Hematopoietic multipotent progenitor cell treated with erythropoietin and hydrocortisone succinate and interleukin-3 and kit ligand, for 17 days (in vitro differentiated cells): Measurements from ENCODE around the gene DOLK.

Source experiments
- DNase-seq: peaks from one replicate; pipeline ENCODE4 v3.0.0-alpha.2; 2015; ENCODE audit warnings: low spot score

The DOLK gene

DNA sequence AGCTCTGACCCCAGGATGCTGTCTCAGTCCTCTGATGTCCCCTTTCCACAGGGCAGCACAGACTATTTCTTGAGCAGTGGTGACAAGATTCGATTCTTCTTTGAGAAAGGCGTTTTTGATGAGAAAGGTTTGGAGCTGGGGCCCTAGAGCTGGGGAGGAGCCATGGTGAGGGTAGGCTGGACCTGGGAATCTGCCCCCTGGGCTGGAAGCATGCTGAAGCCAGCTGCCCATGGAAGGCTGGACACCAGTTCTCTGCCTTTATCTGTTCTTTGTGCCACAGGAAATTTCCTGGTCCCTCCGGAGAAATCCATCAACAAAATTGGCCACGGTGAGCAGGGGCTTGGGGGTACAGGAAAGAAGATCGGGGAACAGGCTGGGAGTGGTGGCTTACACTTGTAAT is 13.7 kb downstream of the DOLK start:
- DNase-seq, result no peak

DNA sequence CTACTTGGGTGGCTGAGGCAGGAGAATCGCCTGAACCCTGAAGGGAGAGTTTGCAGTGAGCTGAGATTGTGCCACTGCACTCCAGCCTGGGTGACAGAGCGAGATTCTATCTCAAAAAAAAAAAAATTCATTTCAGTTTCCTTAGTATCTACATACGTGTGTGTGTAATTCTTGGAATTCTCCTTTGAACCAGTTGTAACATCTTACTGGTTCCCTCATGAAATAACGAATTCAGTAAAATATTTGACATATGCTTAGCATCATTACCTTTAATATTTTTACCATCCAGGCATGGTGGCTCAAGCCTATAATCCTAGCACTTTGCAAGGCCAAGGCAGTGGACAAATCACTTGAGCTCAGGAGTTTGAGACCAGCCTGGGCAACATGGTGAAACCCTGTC is 17.8 kb downstream of the DOLK start:
- DNase-seq, result no peak

DNA sequence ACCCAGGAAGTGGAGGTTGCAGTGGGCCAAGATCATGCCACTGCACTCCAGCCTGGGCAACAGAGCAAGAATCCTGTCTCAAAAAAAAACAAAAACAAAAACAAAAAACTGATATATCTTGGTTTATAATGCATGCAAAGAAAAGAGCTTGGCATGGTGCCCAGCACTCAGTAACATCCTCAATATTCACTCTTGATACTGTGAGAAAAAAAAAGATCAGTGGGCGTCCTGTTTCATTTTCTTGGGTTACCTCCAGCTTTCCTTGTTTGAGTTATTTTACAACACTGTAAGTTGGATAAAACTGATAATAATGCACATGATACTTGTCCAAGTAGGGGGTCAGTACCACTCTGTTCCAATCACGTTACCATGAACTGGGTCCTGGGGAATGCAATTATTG is 18.8 kb downstream of the DOLK start:
- no peak for DNase-seq

DNA sequence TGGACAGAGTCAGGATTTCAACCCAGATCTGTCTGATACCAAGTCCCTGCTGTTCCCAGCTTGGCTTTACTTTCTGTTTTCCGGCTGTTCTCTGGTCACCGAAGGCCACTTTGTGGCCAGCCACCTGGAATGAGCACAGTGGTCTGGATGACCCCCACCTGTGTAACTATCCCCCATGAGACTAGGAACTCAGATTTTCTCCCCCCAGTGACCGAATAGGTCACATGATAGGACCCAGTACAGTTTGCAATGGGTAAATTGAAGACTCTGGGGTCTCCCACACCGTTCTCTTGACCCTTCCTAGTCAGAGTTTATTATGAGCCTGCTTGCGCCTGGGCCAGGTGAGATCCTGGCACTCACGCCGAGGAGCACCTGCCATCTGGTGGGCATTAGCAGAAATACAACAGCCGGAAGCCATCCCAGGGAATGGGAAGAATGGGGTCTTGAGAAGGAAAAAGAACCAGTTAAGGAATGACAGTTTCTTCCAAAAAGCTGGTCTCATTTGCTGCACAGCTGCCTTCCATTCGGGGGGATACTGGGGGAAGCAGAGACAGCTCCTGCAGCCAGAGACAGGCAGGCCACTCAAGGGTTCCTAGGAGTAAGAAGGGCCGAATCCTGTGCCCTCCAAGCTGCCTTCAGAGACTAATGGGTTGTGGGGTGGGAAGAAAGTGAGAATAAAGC is 19.5 kb downstream of the DOLK start:
- DNase-seq, result peak; percentile 80

DNA sequence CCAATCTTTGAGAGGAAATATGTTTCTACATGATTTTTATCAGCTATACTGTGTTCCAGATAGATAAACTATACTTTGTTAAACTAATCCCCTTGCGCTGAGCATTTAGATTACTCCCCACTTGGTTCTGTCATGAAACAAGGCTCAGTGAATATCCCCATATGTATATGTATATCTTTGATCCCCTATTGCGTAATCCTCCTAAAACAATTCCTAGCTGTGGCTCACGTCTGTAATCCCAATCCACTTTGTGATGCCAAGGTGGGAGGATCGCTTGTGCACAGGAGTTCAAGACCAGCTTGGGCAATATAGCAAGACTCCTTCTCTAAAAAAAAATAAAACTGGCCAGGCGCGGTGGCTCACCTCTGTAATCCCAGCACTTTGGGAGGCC is 23.9 kb downstream of the DOLK start:
- no peak for DNase-seq

DNA sequence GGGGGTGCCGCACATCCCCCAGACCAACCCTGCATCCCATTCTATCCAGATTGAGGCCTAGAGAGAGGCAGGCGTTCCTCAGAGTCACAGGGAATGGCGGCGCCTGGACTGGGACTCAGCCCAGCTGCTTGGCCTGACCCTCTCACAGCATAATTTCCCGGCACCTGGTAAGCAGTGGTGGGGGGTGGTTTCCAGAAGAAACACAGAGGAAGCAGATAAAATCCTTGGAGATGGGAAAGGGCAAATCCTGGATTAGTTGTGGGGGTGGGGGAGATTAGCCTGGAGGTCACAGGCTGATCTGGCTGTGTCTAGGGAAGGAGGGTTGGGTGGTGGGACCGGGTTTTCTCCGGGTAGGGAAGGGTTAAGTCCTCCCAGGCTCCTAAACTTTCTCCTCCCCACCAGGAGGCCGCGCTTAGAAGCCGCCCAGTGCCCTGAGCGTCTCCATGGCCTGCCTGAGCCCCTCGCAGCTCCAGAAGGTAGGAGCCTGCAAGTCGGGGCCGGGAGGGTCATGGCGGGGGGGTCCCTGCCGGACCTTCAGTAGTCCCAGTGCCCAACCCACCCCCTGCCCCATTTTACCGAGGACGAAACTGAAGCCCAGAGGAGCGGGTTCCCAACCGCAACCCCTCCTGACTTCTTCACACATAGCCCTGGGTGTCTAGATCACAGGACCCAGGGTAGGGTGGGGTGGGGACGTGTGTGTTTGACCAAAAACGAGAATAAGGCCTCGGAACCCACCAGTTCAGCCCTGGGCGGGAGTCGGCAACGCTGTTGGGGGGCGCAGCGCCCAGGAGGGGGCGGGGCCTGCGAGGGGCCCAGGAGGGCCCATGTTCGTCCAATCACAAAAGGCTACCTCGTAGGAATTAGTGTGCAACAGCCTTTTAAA is 25.3 kb downstream of the DOLK start:
- DNase-seq, result no peak

DNA sequence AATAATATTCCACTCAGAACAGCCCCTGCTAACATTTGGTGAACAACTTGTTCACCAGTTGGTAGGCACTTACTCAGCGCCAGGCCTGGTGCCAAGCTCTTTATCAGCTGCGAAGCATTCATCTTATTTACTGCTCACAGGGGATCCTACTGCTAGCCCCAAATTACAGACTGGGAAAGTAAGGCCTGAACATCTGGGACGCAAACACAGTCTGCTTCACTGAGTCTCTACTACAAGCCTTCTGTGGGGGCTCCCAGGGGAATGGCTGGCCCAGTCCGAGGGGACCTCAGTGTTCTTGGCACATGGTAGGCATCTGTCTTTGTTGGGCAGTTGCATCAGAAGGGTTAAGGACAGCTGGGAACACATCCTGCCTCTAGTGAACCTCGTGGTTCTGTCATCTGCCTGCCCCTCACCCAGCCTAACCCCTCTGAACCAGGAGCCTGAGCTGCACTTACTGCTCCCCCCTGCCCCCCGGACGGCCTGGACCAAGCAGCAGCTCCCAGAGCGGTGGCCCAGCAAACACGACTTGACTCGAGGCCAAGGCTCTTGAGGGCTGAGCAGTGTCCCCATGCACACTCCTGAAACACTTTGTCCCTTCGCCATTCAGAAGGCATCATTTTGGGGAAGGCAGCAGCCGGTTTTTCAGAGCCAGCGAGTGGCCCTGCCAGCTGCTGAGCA is 26.9 kb downstream of the DOLK start, which contains the start of gene PHYHD1:
Gene PHYHD1, plus strand, starts transcription at position 602 of the 678 bp plus-strand sequence. CDS start 1,342 bp downstream, outside the sequence.
- peak; percentile 93 for DNase-seq

DNA sequence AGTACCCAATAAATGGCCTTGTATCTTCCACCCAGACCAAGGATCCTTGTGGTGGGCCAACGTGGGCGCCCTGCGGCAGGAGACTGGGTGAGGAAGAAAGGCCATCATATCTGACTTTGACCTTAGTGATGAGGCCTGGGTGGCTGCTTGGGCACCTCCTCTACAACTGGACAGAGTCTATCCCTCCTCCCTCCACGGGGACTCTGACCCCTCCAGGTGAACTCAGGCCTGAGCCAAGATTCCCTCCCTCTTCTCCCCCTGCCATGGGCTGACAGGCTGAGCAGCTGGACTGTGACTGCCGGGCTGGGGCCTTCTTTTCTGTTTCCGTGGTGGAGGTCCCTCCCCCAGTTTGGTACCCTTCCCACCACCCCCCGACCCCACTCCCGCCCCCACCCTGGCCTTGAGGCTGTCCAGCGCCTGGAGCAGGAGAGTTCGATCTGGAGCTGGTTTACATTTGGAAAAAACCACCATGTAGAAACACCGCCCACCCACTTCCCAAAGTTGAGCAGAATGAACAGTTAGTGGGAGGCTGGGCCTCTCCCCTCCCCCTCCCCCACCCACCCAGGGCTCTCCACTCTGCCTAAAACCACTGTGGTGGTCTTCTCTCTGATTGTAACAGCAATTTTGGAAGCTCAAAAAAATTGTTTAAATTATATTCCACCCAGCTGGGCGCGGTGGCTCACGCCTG is 27.9 kb downstream of the DOLK start:
- no peak for DNase-seq

DNA sequence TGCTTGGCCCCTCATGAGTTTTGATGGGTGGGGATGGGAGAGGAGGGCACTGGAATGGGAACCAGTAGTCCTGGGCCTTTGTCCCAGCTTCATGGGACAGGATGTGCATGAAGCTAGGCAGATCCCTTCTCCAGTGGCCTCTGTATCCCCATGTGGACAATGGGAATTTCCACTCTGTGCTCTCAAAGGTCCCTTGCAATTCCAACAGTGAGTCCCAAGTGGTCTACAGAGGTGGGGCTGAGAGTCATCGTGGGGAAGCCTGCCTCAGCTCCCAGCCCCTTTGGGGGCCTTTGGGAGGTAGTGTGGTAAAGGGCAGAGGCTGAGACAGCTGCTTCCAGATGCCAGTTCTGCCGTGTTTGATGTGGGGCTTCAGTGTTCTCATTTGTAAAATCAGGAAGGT is 28.5 kb downstream of the DOLK start:
- DNase-seq, result no peak

DNA sequence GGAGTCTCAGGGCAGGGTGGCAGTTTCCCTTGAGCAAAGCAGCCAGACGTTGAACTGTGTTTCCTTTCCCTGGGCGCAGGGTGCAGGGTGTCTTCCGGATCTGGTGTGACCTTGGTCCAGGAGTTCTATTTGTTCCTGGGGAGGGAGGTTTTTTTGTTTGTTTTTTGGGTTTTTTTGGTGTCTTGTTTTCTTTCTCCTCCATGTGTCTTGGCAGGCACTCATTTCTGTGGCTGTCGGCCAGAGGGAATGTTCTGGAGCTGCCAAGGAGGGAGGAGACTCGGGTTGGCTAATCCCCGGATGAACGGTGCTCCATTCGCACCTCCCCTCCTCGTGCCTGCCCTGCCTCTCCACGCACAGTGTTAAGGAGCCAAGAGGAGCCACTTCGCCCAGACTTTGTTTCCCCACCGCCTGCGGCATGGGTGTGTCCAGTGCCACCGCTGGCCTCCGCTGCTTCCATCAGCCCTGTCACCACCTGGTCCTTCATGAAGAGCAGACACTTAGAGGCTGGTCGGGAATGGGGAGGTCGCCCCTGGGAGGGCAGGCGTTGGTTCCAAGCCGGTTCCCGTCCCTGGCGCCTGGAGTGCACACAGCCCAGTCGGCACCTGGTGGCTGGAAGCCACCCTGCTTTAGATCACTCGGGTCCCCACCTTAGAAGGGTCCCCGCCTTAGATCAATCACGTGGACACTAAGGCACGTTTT is 30.1 kb downstream of the DOLK start:
- DNase-seq, result no peak

DNA sequence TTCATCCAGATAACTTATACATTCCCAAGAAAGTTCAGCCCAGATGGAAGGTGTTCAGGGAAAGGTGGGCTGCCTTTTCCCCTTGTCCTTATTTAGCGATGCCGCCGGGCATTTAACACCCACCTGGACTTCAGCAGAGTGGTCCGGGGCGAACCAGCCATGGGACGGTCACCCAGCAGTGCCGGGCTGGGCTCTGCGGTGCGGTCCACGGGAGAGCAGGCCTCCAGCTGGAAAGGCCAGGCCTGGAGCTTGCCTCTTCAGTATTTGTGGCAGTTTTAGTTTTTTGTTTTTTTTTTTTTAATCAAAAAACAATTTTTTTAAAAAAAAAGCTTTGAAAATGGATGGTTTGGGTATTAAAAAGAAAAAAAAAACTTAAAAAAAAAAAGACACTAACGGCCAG is 30.7 kb downstream of the DOLK start:
- no peak for DNase-seq

DNA sequence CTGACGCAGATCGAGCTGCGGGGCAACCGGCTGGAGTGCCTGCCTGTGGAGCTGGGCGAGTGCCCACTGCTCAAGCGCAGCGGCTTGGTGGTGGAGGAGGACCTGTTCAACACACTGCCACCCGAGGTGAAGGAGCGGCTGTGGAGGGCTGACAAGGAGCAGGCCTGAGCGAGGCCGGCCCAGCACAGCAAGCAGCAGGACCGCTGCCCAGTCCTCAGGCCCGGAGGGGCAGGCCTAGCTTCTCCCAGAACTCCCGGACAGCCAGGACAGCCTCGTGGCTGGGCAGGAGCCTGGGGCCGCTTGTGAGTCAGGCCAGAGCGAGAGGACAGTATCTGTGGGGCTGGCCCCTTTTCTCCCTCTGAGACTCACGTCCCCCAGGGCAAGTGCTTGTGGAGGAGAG is 31.2 kb downstream of the DOLK start:
- DNase-seq, result no peak

DNA sequence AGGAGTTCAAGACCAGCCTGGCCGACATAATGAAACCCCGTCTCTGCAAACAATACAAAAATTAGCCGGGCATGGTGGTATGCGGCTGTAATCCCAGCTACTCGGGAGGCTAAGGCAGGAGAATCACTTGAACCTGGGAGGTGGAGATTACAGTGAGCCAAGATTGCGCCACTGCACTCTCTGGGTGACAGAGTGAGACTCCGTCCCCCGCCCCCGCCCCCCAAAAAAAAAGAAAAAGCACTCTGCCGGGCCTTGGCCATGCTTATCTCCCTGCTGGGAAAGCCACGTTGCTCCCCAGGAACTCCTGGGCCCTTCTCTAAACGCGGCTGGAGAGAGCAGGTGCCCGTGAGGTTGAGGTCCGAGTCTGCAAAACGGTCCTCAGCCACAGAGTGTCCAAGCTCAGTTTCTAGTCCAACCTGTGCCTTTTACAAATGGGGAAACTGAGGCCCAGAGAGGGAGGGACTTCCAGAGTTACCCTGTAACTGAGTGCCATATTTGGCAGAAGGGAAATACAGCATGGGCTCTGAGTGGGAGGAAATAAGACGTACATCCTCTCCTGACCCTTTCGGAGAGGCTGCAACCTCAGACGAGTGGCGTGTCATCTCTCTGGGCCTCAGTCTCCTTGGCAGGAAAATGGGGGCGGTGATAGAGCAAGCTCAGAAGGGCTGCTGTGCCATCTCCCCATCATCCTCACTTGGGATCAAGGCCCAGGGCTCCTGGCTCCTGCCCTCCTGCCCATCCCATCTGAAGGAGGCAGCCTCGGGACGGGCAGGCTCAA is 33.2 kb downstream of the DOLK start:
- DNase-seq, result no peak

DNA sequence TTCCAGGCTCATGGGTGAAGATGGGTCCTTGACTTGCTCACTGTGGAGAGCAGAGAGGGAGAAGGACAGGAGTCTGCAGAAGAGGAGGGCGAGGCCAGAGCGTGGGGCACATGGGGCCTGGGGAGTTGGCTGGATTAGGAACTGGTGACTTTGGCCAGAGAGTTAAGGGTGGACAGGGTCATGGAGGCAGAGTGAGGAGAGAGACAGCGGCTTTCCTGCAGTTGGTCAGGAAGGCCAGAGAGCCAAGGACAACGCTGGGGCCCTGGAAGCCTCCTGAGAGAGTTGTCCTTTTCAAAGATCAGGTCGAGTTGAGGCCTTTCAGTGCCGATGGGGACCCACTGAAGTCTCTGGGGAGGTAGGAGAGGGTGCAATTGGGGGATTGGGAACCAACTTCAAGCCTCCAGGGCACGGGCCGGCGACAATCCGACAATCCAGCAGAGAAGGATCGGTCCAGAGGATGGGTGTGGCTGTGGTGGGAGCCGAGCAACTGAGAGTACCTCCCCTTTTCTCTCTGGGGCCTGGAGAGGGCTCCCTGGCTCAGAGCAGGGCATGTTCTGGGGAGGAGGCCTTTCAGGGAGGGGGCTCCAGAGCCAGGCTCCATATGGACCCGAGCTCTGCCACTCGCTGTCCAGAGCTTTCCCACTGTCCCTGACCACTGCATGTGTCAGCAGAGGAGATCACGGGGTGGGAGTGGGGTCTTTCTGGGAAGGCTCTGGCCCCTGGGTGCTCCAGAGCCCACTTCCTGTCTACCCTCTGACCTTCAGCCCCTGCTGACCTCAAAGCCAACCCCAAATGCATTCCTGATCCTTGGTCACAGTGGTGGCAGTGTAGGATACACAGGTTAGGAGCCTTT is 34.1 kb downstream of the DOLK start:
- DNase-seq, result no peak

DNA sequence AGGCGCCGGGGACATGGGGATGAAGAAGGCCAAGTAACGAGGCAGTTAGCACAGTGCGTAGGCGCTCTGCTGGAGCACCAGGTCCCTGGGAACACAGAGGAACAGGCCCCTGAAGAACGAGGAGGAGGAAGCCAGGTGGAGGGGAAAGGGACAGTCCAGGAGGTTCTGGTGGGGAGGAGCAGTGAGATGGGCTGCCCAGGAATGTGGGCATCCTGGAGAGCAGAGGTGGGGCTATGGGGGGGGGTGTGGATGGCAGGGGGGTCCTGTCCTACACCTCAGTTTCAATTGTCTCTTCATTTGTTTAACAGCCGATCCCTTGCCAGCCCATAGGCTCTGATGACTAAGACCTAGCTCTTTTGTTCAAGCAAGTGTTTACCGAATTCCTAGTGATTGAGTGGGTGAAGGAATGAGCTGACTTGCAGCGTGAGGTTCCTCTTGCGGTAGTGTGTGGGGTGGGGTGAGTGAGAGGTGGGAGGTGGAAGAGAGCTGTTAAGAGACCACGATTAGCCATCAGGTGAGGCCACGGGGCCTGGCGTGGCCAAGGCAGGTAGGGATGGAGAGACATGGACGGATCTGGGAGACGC is 35.0 kb downstream of the DOLK start:
- DNase-seq, result no peak

DNA sequence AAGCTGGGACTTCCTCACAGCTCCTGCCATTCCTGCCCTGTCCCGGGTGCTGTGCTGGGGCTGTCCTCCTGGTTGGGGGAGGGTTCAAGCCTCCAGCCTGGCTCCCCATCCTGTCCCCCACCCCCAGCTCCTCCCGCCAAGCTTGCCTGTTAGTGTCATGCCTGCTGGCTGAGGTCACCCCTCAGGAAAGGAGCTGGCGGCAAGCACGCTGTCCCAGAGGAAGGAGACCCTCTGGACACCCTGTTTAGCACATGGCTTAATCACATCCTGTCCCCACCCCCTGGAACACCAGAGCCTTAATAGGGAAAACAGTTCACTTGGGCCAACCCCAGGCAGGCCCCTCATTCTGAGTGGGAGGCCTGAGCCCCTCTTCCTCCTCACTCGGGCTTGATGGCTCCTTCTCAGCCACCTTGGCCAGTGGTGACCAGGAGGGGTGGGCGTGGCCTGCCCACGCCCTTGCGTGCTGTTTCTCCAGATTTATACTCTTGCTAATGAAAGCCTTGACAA is 35.8 kb downstream of the DOLK start:
- peak; percentile 23 for DNase-seq

DNA sequence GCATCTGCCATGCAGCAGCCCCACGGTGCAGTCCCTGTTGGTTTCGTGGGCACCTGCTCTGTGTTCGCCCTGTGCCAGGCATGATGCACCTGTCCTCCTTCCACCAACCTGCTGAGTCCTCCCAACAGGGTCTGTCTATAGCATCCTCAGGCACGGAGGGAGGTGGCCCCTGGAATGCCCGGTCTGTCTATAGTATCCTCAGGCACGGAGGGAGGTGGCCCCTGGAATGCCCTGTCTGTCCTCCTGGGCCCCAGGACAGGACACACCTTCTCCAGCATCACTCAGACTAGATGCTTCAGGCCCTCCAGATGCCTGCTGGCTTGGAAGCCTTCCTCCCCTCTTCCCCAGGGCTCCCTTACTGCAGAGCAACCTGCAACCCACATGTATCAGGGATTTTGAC is 36.5 kb downstream of the DOLK start:
- DNase-seq, result no peak

DNA sequence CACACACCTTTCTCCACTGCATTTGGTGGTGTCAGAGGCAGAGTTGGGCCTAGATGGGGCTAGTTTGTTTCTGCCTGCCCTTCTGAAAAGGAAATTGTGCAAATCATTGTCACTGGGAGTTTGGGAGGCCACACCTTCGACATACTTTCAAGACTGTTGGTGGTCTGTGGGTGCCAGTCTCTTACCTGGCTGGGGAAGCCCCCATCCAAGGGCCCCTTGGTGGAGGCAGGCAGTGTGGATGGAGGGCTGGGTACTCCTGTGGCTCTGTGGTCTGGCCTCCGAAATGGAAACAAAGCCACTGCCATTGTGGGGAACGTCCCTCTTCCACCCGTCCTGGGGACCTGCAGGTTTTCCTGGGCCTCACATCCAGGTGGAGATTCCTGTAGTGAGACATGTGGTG is 37.5 kb downstream of the DOLK start:
- no peak for DNase-seq

DNA sequence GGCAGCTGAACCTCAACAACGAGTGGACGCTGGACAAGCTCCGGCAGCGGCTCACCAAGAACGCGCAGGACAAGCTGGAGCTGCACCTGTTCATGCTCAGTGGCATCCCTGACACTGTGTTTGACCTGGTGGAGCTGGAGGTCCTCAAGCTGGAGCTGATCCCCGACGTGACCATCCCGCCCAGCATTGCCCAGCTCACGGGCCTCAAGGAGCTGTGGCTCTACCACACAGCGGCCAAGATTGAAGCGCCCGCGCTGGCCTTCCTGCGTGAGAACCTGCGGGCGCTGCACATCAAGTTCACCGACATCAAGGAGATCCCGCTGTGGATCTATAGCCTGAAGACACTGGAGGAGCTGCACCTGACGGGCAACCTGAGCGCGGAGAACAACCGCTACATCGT is 39.0 kb downstream of the DOLK start:
- no peak for DNase-seq
